HTERT RPE-1 (cell line): Measurements from ENCODE around the gene ARHGEF5.
"Not testable (repeated sequence)": the region's sequence is repeated elsewhere in the genome, so short reads cannot be mapped to it uniquely, and the experiment has no call there.

Experiments
- in situ Hi-C: fragments of 300-500 bp; cut with MboI; formaldehyde crosslinking; loops from 4 replicates; pipeline ENCODE4 v1.14.3; 2020; ENCODE audit warnings: low sequenced_read_pairs

The ARHGEF5 gene

GRCh38 chr7:144418931-144419330 is 63.7 kb downstream of the ARHGEF5 start:
- in situ Hi-C loops, result not testable (repeated sequence)

- in situ Hi-C loops, result not testable (repeated sequence)
Measured at GRCh38 chr7:144427539-144427938, 72.3 kb downstream of the ARHGEF5 start.

- in situ Hi-C loops, result no loop called here
Measured at GRCh38 chr7:144428431-144428830, 73.2 kb downstream of the ARHGEF5 start.
